ENCODE measurements around the gene CARD8.
A peak's percentile ranks its signal among the peaks of the same experiment; 100 is the strongest.

The CARD8 gene

GRCh38 chr19:48186541-48186991 is 69.1 kb downstream of the CARD8 start:
- Histone ChIP-seq H3K9ac (ENCODE audit: low read depth, low read length) (no peak overlapping the region), H3K36me3 (ENCODE audit: insufficient read depth, low read length) (no peaks in the 10 kb centered on the region; the same call in 1 of the 2 replicates), H3K9me3 (ENCODE audit: control insufficient read depth, insufficient read depth, low read length) (peaks cover 4% of the 10 kb centered on the region; the same call in 1 of the 2 replicates), H3K4me1 (ENCODE audit: insufficient read depth, low read length) (peaks cover 4% of the 10 kb centered on the region; the same call in 1 of the 2 replicates)

- Histone ChIP-seq H3K36me3 (ENCODE audit: insufficient read depth, low read length) (no peaks in the 10 kb centered on the region; the same call in 1 of the 2 replicates), H3K9me3 (ENCODE audit: control insufficient read depth, insufficient read depth, low read length) (peaks cover 9% of the 10 kb centered on the region), H3K4me1 (ENCODE audit: insufficient read depth, low read length) (peaks cover 4% of the 10 kb centered on the region; the same call in 1 of the 2 replicates), H3K9ac (ENCODE audit: low read depth, low read length) (no peak overlapping the region)
Measured at GRCh38 chr19:48186015-48186414, 69.7 kb downstream of the CARD8 start.

- no peaks in the 10 kb centered on the region; the same call in 1 of the 2 replicates for H3K36me3 ChIP-seq (ENCODE audit: insufficient read depth, low read length)
Measured at GRCh38 chr19:48183356-48183755, 72.4 kb downstream of the CARD8 start.

GRCh38 chr19:48182434-48182833 is 73.3 kb downstream of the CARD8 start:
- Histone ChIP-seq H3K36me3 (ENCODE audit: insufficient read depth, low read length) (no peaks in the 10 kb centered on the region; the same call in 1 of the 2 replicates), H3K4me1 (ENCODE audit: insufficient read depth, low read length) (no peaks in the 10 kb centered on the region), H3K9me3 (ENCODE audit: control insufficient read depth, insufficient read depth, low read length) (peaks cover 11% of the 10 kb centered on the region), H3K9ac (ENCODE audit: low read depth, low read length) (no peak overlapping the region)

More at GRCh38 chr19:48183356-48183755, 72.4 kb downstream of the CARD8 start:
- Histone ChIP-seq H3K9me3 (ENCODE audit: control insufficient read depth, insufficient read depth, low read length) (peaks cover 11% of the 10 kb centered on the region), H3K9ac (ENCODE audit: low read depth, low read length) (no peak overlapping the region), H3K4me1 (ENCODE audit: insufficient read depth, low read length) (no peaks in the 10 kb centered on the region)

- H3K4me1 ChIP-seq (ENCODE audit: insufficient read depth, low read length), result no peaks in the 10 kb centered on the region
- no peak overlapping the region for H3K9ac ChIP-seq (ENCODE audit: low read depth, low read length)
- no peaks in the 10 kb centered on the region; the same call in 1 of the 2 replicates for H3K36me3 ChIP-seq (ENCODE audit: insufficient read depth, low read length)
- peaks cover 11% of the 10 kb centered on the region for H3K9me3 ChIP-seq (ENCODE audit: control insufficient read depth, insufficient read depth, low read length)
Measured at GRCh38 chr19:48181505-48181904, 74.2 kb downstream of the CARD8 start.

GRCh38 chr19:48176226-48176625 is 79.5 kb downstream of the CARD8 start:
- H3K36me3 ChIP-seq (ENCODE audit: insufficient read depth, low read length), result peaks cover 6% of the 10 kb centered on the region; the same call in 1 of the 2 replicates
- no peaks in the 10 kb centered on the region for H3K4me1 ChIP-seq (ENCODE audit: insufficient read depth, low read length)
- H3K9me3 ChIP-seq (ENCODE audit: control insufficient read depth, insufficient read depth, low read length), result peaks cover 4% of the 10 kb centered on the region
- H3K9ac ChIP-seq (ENCODE audit: low read depth, low read length), result no peak overlapping the region

GRCh38 chr19:48175578-48175977 is 80.1 kb downstream of the CARD8 start:
- Histone ChIP-seq H3K9ac (ENCODE audit: low read depth, low read length) (no peak overlapping the region), H3K36me3 (ENCODE audit: insufficient read depth, low read length) (peaks cover 6% of the 10 kb centered on the region; the same call in 1 of the 2 replicates), H3K4me1 (ENCODE audit: insufficient read depth, low read length) (no peaks in the 10 kb centered on the region)

GRCh38 chr19:48174445-48175030 is 81.2 kb downstream of the CARD8 start:
- Histone ChIP-seq H3K9ac (ENCODE audit: low read depth, low read length) (no peak overlapping the region), H3K9me3 (ENCODE audit: control insufficient read depth, insufficient read depth, low read length) (no peaks in the 10 kb centered on the region; the same call in 1 of the 2 replicates), H3K36me3 (ENCODE audit: insufficient read depth, low read length) (peaks cover 6% of the 10 kb centered on the region; the same call in 1 of the 2 replicates), H3K4me1 (ENCODE audit: insufficient read depth, low read length) (no peaks in the 10 kb centered on the region)

More at GRCh38 chr19:48175578-48175977, 80.1 kb downstream of the CARD8 start:
- H3K9me3 ChIP-seq (ENCODE audit: control insufficient read depth, insufficient read depth, low read length), result no peaks in the 10 kb centered on the region; the same call in none of the 2 replicates

GRCh38 chr19:48171710-48172109 is 84.0 kb downstream of the CARD8 start:
- H3K9ac ChIP-seq (ENCODE audit: low read depth, low read length), result no peak overlapping the region

GRCh38 chr19:48170817-48171347 is 84.8 kb downstream of the CARD8 start:
- Histone ChIP-seq H3K9ac (ENCODE audit: low read depth, low read length) (peak overlapping the region; percentile 97), H3K4me1 (ENCODE audit: insufficient read depth, low read length) (no peaks in the 10 kb centered on the region; the same call in 1 of the 2 replicates), H3K9me3 (ENCODE audit: control insufficient read depth, insufficient read depth, low read length) (no peaks in the 10 kb centered on the region), H3K36me3 (ENCODE audit: insufficient read depth, low read length) (peaks cover 6% of the 10 kb centered on the region; the same call in 1 of the 2 replicates)

More at GRCh38 chr19:48171710-48172109, 84.0 kb downstream of the CARD8 start:
- Histone ChIP-seq H3K4me1 (ENCODE audit: insufficient read depth, low read length) (no peaks in the 10 kb centered on the region; the same call in 1 of the 2 replicates), H3K9me3 (ENCODE audit: control insufficient read depth, insufficient read depth, low read length) (no peaks in the 10 kb centered on the region), H3K36me3 (ENCODE audit: insufficient read depth, low read length) (peaks cover 6% of the 10 kb centered on the region; the same call in 1 of the 2 replicates)

GRCh38 chr19:48169939-48170803 is 85.5 kb downstream of the CARD8 start, which contains the start of the genes LIG1 and ZSWIM9:
Gene LIG1 (minus strand): TSS chr19:48170344. CDS start chr19:48165566, 4,778 bp downstream.
Gene ZSWIM9 (plus strand): TSS chr19:48170680. CDS start chr19:48171803, 1,123 bp downstream.
- Histone ChIP-seq H3K36me3 (ENCODE audit: insufficient read depth, low read length) (peaks cover 6% of the 10 kb centered on the region; the same call in 1 of the 2 replicates), H3K4me1 (ENCODE audit: insufficient read depth, low read length) (no peaks in the 10 kb centered on the region; the same call in 1 of the 2 replicates), H3K9me3 (ENCODE audit: control insufficient read depth, insufficient read depth, low read length) (no peaks in the 10 kb centered on the region), H3K9ac (ENCODE audit: low read depth, low read length) (peak within 1 kb of the TSS; percentile 97)

- Histone ChIP-seq H3K9ac (ENCODE audit: low read depth, low read length) (peak overlapping the region; percentile 97; the same call in 1 of the 2 replicates), H3K4me1 (ENCODE audit: insufficient read depth, low read length) (no peaks in the 10 kb centered on the region; the same call in 1 of the 2 replicates), H3K36me3 (ENCODE audit: insufficient read depth, low read length) (peaks cover 6% of the 10 kb centered on the region; the same call in 1 of the 2 replicates), H3K9me3 (ENCODE audit: control insufficient read depth, insufficient read depth, low read length) (no peaks in the 10 kb centered on the region)
Measured at GRCh38 chr19:48169578-48169938, 86.2 kb downstream of the CARD8 start.

- Histone ChIP-seq H3K9ac (ENCODE audit: low read depth, low read length) (no peak overlapping the region), H3K9me3 (ENCODE audit: control insufficient read depth, insufficient read depth, low read length) (no peaks in the 10 kb centered on the region), H3K36me3 (ENCODE audit: insufficient read depth, low read length) (peaks cover 3% of the 10 kb centered on the region; the same call in 1 of the 2 replicates), H3K4me1 (ENCODE audit: insufficient read depth, low read length) (no peaks in the 10 kb centered on the region; the same call in 1 of the 2 replicates)
Measured at GRCh38 chr19:48168689-48169088, 87.0 kb downstream of the CARD8 start.
